ENCODE results near the gene FRMD4A. TPM values are rescaled to one million over a fixed set of nuclear protein-coding genes. Genes with fewer than 3 reads are reported as not detected.

Gene FRMD4A
- total RNA-seq, 1 experiment from 2014 or later = 7.1 TPM

GRCh38 chr10:14066106-14066505, 264.6 kb downstream of the FRMD4A start:
- Histone ChIP-seq H3K9me2 (replicated peaks; ENCODE audit: low read length) (no peaks in the 10 kb centered on the region), H3K27me3 (ENCODE audit: low read length) (no peaks in the 10 kb centered on the region), H2AFZ (ENCODE audit: low read length) (no peak overlapping the region), H3K36me3 (ENCODE audit: low read depth, low read length) (no peaks in the 10 kb centered on the region), H3F3A (ENCODE audit: low read length, unreplicated experiment) (no peaks in the 10 kb centered on the region), H3K9me3 (ENCODE audit: low read length) (no peaks in the 10 kb centered on the region), H3K79me2 (ENCODE audit: low read length) (no peaks in the 10 kb centered on the region), H3K9ac (ENCODE audit: low read length) (no peak overlapping the region), H4K20me1 (ENCODE audit: low read length) (no peaks in the 10 kb centered on the region), H3K27ac (ENCODE audit: low read length) (no peak overlapping the region), H3K4me1 (ENCODE audit: insufficient read depth, low read length) (no peaks in the 10 kb centered on the region), H3K4me3 (ENCODE audit: low read length) (no peak overlapping the region), H3K4me2 (ENCODE audit: low read length) (no peak overlapping the region)
- ATAC-seq (no peak), DNase-seq (no peak)
- BruUV-seq (replicated peaks) = no TSS peak
- no peak for TF ChIP-seq EZH2 (IDR thresholded peaks at IDR 0.05; ENCODE audit: low read length, unreplicated experiment)
- TF ChIP-seq, protein P1, sequence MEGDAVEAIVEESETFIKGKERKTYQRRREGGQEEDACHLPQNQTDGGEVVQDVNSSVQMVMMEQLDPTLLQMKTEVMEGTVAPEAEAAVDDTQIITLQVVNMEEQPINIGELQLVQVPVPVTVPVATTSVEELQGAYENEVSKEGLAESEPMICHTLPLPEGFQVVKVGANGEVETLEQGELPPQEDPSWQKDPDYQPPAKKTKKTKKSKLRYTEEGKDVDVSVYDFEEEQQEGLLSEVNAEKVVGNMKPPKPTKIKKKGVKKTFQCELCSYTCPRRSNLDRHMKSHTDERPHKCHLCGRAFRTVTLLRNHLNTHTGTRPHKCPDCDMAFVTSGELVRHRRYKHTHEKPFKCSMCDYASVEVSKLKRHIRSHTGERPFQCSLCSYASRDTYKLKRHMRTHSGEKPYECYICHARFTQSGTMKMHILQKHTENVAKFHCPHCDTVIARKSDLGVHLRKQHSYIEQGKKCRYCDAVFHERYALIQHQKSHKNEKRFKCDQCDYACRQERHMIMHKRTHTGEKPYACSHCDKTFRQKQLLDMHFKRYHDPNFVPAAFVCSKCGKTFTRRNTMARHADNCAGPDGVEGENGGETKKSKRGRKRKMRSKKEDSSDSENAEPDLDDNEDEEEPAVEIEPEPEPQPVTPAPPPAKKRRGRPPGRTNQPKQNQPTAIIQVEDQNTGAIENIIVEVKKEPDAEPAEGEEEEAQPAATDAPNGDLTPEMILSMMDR (conservative IDR thresholded peaks at IDR 0.05; ENCODE audit: low read depth, low read length) = no peak
- TF ChIP-seq EZH2phosphoT487 (IDR thresholded peaks at IDR 0.05; ENCODE audit: borderline replicate concordance, low read length) = no peak
- POLR2A ChIA-PET (ENCODE audit: unreplicated experiment) = no interaction called here
- CTCF ChIA-PET = no interaction called here
- intact Hi-C loops (cut with micrococcal nuclease) = no loop called here

DNA sequence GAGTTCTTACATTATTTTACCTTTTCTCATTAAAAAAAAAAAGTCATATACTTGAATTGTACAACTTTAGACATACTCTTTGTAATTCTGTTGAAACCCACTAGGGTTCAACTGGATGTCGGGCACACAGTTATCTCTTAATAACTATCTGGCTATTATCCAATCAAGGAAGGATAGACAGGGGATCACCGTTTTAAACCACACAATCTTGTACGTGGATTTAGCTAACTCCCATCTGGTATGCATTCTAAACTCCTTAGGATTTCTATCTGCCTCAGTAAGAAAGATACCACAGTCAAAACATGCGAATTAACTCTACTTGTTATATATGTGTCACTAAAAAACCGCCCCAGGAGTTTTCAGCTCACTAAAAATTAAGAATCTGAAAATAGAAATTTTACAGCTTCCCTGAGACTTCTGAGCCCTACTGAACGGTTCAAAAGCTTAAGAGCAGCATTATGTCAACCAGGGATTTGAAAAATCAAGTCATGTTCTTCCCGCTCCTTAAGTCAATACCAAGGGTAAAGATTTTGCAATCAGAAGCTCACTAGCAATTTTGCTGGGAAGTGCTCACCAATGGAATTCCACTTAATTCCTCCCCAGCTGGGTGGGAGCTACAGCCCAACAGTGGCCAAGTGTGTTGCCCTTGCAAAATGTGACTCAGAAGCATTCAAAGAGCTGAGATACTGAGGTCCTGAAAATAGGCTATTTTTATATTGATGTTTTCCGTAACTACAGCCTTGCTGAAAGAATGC, 267.0 kb downstream of the FRMD4A start:
- no peak overlapping the region for H3K9ac ChIP-seq (ENCODE audit: low read length)
- no peak overlapping the region for H3K27ac ChIP-seq (ENCODE audit: low read length)
- no peaks in the 10 kb centered on the region for H3K27me3 ChIP-seq (ENCODE audit: low read length)
- no peak overlapping the region for H3K4me2 ChIP-seq (ENCODE audit: low read length)
- H3F3A ChIP-seq (ENCODE audit: low read length, unreplicated experiment) = no peaks in the 10 kb centered on the region
- no peak for ATAC-seq
- no peaks in the 10 kb centered on the region for H3K79me2 ChIP-seq (ENCODE audit: low read length)
- no peaks in the 10 kb centered on the region for H4K20me1 ChIP-seq (ENCODE audit: low read length)
- H2AFZ ChIP-seq (ENCODE audit: low read length) = no peak overlapping the region
- no peak overlapping the region for H3K4me3 ChIP-seq (ENCODE audit: low read length)
- CTCF ChIA-PET = no interaction called here
- TF ChIP-seq EZH2 (IDR thresholded peaks at IDR 0.05; ENCODE audit: low read length, unreplicated experiment) = no peak
- TF ChIP-seq, protein P1 (conservative IDR thresholded peaks at IDR 0.05; ENCODE audit: low read depth, low read length) = no peak
- TF ChIP-seq EZH2phosphoT487 (IDR thresholded peaks at IDR 0.05; ENCODE audit: borderline replicate concordance, low read length) = no peak
- no peaks in the 10 kb centered on the region for H3K4me1 ChIP-seq (ENCODE audit: insufficient read depth, low read length)
- POLR2A ChIA-PET (ENCODE audit: unreplicated experiment) = no interaction called here
- no TSS peak for BruUV-seq (replicated peaks)
- H3K9me3 ChIP-seq (ENCODE audit: low read length) = no peaks in the 10 kb centered on the region
- no peak for DNase-seq
- intact Hi-C loops (cut with micrococcal nuclease) = no loop called here
- no peaks in the 10 kb centered on the region for H3K9me2 ChIP-seq (replicated peaks; ENCODE audit: low read length)
- no peaks in the 10 kb centered on the region for H3K36me3 ChIP-seq (ENCODE audit: low read depth, low read length)

DNA sequence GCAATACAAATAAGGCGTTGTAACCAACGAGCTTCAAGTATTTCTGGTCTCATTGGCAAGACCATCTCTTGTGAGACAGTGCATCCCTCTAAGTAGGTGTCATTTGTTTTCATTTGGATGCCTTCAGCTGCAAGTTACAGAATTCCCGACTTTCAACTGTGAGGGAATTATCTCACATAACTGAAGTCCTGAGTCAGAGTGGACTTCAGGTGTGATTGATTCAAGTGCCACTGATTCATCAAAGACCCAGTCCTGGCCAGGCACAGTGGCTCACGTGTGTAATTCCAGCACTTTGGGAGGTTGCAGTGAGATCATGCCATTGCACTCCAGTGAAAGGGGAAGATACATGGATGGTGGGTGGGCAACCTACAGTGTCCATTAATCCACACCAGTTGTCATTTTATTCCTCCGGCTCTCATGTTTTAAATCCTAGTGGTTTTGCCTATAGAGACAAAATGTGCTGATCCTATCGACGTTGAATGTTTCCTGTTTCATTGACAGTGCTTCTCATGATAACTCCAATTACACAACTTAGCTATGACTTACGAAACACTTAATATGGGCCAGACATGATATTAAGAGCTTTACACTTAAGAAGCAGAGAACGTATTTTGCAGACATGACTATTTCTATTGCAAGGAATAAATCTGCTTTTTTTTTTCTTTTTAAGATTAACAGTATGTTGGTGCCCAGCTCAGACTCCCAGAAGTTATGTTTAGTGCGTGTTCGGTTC, 268.0 kb downstream of the FRMD4A start:
- Histone ChIP-seq H3K4me3 (ENCODE audit: low read length) (no peak overlapping the region), H3K27me3 (ENCODE audit: low read length) (no peaks in the 10 kb centered on the region), H3K9me2 (replicated peaks; ENCODE audit: low read length) (no peaks in the 10 kb centered on the region), H4K20me1 (ENCODE audit: low read length) (no peaks in the 10 kb centered on the region), H2AFZ (ENCODE audit: low read length) (no peak overlapping the region), H3K27ac (ENCODE audit: low read length) (no peak overlapping the region), H3K79me2 (ENCODE audit: low read length) (no peaks in the 10 kb centered on the region), H3K4me2 (ENCODE audit: low read length) (no peak overlapping the region), H3K9ac (ENCODE audit: low read length) (no peak overlapping the region), H3K36me3 (ENCODE audit: low read depth, low read length) (no peaks in the 10 kb centered on the region), H3K4me1 (ENCODE audit: insufficient read depth, low read length) (no peaks in the 10 kb centered on the region), H3F3A (ENCODE audit: low read length, unreplicated experiment) (no peaks in the 10 kb centered on the region), H3K9me3 (ENCODE audit: low read length) (no peaks in the 10 kb centered on the region)
- POLR2A ChIA-PET (ENCODE audit: unreplicated experiment) = no interaction called here
- BruUV-seq (replicated peaks) = no TSS peak
- DNase-seq = no peak
- CTCF ChIA-PET = no interaction called here
- intact Hi-C loops (cut with micrococcal nuclease) = no loop called here
- ATAC-seq = no peak
- TF ChIP-seq, protein P1 (conservative IDR thresholded peaks at IDR 0.05; ENCODE audit: low read depth, low read length) = no peak
- TF ChIP-seq EZH2 (IDR thresholded peaks at IDR 0.05; ENCODE audit: low read length, unreplicated experiment) (no peak), EZH2phosphoT487 (IDR thresholded peaks at IDR 0.05; ENCODE audit: borderline replicate concordance, low read length) (no peak)
